Muscle of arm (tissue), 12 donors: ENCODE data around the gene MYL6. TPM values are rescaled to one million over a fixed set of nuclear protein-coding genes. Genes with fewer than 3 reads are reported as not detected.
"Not testable (repeated sequence)": the region's sequence is repeated elsewhere in the genome, so short reads cannot be mapped to it uniquely, and the experiment has no call there.

Experiments used
- DNase-seq: peaks from one replicate; pipeline ENCODE4 v3.0.0-alpha.2; 2013
- polyA plus RNA-seq, 12 donors: library from polyadenylated mRNA; unstranded; fragments of 120-200 nt; gene quantifications; one replicate each; pipeline ENCODE4 v1.2.1, GENCODE V29; 2013; ENCODE audit not compliant: insufficient read length in 12 of 12

MYL6 gene
- polyA plus RNA-seq, 12 donors, result 1,137 to 1,762 (median 1,374) TPM; not detected in 1

- DNase-seq, result no peak
Measured at GRCh38 chr12:56152756-56153677, 5.1 kb upstream of the MYL6 start.

GRCh38 chr12:56153678-56154065, 4.5 kb upstream of the MYL6 start:
- DNase-seq, result no peak

GRCh38 chr12:56154246-56154771, 3.9 kb upstream of the MYL6 start:
- no peak for DNase-seq

GRCh38 chr12:56154818-56155217, 3.3 kb upstream of the MYL6 start:
- DNase-seq, result no peak

- DNase-seq, result no peak
Measured at GRCh38 chr12:56155256-56155845, 2.8 kb upstream of the MYL6 start.

GRCh38 chr12:56156464-56157200, 1.5 kb upstream of the MYL6 start:
- DNase-seq, result not testable (repeated sequence)

GRCh38 chr12:56157201-56158028, 744 bp upstream of the MYL6 start:
- DNase-seq, result peak; percentile 92

GRCh38 chr12:56158926-56159461, 835 bp downstream of the MYL6 start:
- peak; percentile 51 for DNase-seq

- no peak for DNase-seq
Measured at GRCh38 chr12:56159482-56160192, 1.5 kb downstream of the MYL6 start.

- no peak for DNase-seq
Measured at GRCh38 chr12:56160193-56160763, 2.1 kb downstream of the MYL6 start.

GRCh38 chr12:56160894-56161689, 2.9 kb downstream of the MYL6 start:
- DNase-seq, result no peak

- no peak for DNase-seq
Measured at GRCh38 chr12:56161690-56162351, 3.7 kb downstream of the MYL6 start.

- DNase-seq, result no peak
Measured at GRCh38 chr12:56162468-56163290, 4.5 kb downstream of the MYL6 start.

GRCh38 chr12:56163533-56164344, 5.6 kb downstream of the MYL6 start:
- no peak for DNase-seq

GRCh38 chr12:56164345-56164729, 6.2 kb downstream of the MYL6 start:
- DNase-seq, result no peak

- no peak for DNase-seq
Measured at GRCh38 chr12:56165369-56165768, 7.2 kb downstream of the MYL6 start.
